HG03095 (cell line): ENCODE data around the gene KCNMA1.

Experiments
- ATAC-seq: cut with Tn5 transposase; IDR thresholded peaks from one replicate; pipeline ENCODE4 v1.9.1; 2021; ENCODE audit warnings: moderate library complexity; ENCODE audit not compliant: unreplicated experiment

Gene KCNMA1

DNA sequence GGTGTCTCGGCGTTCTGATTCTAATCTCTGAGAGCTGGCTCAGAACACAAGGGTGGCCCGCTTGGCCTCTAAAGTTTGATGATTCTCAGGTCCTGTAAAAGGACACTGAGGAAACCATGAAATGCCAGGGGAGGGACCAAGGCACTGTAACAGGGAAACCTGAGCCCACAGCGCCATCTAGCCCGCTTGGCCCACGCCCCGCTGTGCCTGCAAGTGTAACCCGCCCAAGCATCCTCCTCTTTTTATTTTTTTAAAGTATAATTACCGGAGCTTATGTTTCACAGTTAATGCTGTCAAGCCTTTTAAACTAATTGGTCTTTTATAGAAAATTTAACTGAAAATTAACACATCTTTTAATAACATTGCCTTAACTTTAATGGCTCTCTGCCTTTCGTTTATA lies 734.7 kb downstream of the KCNMA1 start:
- no peak for ATAC-seq

- ATAC-seq, result no peak
Measured at GRCh38 chr10:76901701-76902100, 735.9 kb downstream of the KCNMA1 start.

DNA sequence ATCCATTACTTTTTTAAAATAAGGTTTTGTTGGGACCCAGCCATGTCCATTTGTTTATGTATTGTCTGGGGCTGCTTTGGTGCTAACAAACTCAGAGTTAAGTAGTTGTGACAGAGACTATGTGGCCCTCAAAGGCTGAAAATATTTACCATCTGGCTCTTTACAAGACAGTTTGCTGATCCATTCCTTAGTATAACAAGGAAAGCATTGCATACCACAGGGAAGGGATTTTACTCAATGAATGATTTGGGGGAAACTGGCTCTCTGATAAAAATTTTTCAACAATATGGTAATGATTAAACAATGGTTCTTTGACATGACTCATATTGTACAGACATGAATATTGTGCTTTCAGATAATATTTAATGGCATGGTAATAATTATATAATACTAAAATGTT lies 738.1 kb downstream of the KCNMA1 start:
- no peak for ATAC-seq

DNA sequence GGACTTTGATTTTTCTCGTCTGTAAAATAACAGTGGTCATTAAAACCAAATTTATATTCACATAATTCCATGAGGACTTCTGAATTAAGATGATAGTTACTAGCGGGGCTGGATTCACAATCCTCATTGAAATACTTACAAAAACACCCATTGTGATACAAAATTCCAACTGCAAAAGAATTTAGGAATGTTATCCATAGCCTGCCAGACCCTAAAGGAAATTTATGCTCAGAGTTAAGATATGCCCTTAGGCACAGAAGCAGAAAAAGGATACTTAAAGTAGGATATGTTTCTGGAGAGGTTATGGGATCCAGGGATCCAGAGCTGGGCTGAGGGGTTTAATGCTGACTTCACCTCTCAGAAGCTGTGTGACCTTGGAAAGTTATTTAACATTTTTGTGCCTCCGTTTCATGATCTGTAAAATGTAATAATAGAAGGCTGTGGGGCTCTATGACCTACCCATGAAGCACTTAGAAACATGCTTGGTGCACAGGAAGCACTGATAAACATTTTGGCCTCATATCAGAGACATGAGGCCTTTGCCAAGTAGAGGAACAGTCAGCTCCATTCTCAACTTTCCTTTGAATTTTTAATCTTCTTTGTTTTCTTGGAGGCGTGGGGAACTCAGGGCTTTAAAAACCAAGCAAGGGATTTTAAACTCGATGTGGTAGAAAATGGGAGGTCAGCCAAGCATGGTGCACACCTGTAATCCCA lies 744.7 kb downstream of the KCNMA1 start:
- ATAC-seq, result no peak

GRCh38 chr10:76887223-76888010 lies 750.2 kb downstream of the KCNMA1 start:
- ATAC-seq, result no peak

GRCh38 chr10:76885816-76886215 lies 751.8 kb downstream of the KCNMA1 start:
- no peak for ATAC-seq

DNA sequence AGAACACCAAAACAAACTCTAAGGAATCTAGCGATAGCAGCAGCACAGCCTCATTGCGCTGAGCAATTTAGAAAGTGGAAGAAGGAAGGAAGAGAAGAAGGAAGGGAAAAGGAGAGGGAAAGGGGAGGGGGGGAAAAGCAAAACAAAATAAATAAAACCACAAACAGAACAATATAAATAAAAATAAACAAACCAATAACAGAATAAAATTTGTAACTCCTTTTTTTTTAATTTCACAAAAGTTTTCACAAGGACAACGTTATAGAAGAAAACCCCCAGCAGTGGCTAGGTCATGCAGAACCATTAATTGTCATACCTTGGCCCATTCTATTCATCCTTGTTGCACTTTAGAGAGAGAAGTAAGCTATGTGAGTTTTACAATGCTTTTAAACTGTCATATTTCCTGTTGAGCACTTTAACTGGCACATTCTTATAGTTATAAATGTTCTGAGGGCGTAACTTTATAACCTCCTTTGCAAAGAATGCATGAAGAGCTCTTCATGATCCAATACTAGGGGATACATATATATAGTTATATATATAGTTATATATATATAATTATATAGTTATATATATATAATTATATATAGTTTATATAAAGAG lies 752.8 kb downstream of the KCNMA1 start:
- no peak for ATAC-seq

DNA sequence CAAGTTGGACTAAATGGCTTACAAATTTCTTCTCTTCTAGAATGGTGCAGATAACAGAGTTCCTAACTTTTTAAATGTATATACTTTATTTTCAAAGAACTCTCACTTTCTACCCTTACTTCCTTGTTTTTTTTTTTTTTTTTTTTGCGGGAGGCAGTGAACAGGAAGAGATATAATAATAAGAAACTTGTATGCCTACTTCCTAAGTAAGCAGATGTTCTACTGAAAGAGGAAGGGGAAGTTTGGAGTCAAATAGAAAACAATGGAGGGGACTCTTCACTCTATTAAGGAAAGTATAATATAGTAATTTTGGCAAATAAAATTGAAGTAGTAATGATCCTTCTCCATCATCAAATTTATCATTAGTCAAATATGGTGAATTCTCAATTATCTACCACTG lies 754.0 kb downstream of the KCNMA1 start:
- ATAC-seq, result no peak

GRCh38 chr10:76882796-76883195 lies 754.8 kb downstream of the KCNMA1 start:
- ATAC-seq, result no peak

DNA sequence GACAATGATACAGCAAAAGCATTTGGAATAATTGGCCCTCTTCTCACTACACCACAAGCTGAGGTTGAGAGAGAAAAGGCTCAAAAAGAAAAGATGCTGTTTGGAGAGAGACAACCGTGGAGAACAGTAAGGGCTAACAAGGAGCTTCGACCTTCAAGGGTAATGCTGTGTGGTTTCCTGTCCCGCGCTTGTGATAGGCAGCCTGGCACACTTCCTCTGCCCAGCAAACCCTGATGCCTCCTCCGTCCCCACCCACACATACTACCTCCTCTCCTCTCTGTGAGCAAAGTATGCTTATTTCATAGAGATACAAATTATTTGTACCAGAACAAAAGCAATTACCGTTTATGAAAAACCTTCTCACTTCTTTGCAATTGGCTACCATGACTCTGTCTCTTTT lies 755.4 kb downstream of the KCNMA1 start:
- peak; percentile 45 for ATAC-seq

- ATAC-seq, result peak; percentile 91
Measured at GRCh38 chr10:76881477-76882220, 756.0 kb downstream of the KCNMA1 start.

- ATAC-seq, result no peak
Measured at GRCh38 chr10:76880931-76881330, 756.7 kb downstream of the KCNMA1 start.

DNA sequence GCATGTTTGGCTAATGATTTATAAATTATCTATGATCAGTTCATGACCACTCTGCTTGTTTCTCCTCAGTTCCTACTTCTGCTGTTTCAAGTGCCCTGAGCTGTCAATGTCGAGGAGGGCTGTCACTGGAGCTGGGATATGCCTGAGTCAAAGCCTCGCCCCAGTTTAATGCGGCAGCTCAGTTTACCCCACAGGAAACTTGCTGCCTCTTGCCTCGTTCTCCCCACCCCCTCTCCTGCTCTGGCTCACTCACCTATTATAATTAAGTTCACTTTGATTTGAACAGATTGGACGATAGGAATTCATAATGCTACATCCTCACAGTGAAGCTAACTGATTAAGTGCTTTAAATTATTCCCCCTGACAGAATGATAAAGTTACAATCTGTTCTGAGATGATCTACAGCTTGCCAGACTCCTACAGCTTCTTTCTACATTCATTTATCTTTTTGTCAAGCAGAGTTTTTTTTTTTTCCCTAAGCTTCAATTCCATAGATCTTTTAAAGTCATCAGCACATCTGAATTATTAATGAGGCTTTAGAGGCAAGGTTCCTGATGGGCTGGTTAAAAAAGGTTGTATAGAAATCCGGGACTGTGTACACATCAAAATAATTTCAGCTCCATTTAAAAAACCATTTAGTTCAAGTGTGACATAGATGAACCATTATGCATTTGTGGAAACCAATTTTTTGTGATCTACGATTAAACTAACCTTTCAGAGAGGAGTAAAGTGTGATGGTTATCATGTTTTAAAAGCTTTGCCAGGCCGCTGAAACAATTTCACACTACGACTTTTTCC lies 758.3 kb downstream of the KCNMA1 start:
- no peak for ATAC-seq

- no peak for ATAC-seq
Measured at GRCh38 chr10:76878514-76878913, 759.1 kb downstream of the KCNMA1 start.

DNA sequence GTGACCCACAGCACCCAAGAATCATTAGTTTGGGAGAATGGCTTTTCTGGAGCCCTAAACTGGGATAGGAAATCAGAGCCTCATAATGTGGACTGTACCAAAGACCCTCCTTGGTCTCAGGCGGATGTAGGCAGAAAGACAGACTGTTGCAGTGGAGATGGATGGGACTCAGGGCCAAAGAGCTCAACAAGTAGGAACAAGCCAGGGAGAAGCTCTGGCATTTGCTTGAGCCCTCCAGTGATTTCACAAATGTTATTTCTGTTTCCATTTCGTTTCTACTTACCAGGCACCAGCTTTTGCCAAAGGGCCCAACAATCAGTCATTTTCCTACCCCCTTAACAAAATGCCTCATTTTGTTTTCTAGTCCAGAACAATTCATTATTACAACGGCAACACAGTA lies 762.7 kb downstream of the KCNMA1 start:
- no peak for ATAC-seq

GRCh38 chr10:76874176-76874575 lies 763.4 kb downstream of the KCNMA1 start:
- no peak for ATAC-seq

DNA sequence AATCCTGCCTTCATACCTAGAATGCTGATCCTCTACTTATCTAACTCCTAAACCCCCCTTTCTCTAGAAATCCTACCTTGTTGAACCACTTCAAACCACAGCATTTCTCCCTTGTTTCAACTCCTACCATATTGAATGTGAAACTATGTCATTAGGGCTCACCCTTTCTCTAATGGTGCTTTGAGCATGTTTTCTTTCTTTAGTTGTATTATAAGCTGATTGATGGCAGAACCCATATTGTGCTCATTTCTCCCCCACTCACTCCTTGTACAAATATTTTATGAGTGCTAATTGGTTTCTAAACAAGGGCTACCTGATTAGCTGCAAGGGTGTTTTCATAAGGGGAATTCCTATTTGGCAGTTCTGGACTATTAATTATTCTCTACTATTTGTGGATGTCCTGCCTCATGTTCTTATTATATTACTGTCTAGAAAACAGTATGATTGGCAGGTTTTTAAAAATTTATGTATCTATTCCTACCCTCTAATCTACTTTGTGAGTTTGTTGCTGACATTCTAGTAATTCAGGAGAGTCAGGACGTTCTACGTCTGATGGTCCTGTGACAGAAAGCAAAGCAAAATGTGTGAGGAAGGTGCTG lies 765.8 kb downstream of the KCNMA1 start:
- no peak for ATAC-seq

GRCh38 chr10:76869931-76870330 lies 767.7 kb downstream of the KCNMA1 start:
- no peak for ATAC-seq

DNA sequence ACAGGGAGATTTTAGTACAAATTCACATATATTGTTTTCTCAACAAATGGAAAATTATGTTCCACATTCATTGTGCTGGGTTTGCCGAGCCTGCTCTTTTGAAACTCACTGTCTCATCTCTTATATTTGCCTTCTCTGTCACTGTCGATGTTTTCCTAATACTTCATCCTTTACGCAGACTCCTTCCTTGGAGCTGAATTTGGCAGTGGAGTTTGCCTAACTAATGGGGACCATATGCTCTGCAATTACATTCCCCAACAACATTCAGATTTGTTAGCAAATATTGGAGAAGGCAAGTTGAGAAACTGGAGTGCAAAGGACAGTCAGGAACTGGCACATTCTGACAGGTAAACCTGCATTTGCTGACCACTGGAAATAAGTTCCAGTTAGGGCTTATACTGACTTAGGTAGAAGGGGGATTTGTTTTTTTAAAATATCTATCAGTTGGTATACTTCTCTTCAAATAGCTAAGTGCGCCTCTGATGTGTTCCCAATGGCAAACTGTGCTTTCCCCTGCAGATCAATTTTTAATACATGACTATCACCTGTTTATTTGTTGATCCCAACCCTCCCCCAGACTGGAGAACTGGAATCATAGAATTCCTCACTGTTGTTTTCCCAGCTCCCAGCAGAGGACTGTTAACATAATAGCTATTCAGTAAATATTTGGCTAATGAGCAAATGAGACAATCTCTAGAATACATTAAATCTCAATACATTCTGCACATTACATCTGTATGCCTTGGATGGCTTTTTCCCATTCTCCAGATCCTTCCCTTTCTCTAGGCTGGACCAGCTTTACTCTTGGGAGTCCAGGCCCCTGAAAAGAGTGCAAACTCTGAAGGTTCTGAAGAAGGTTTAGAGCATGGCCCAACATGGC lies 769.3 kb downstream of the KCNMA1 start:
- ATAC-seq, result no peak
